Liver (tissue), 9 donors: ENCODE data around the gene UROC1. TPM values are rescaled to one million over a fixed set of nuclear protein-coding genes. Genes with fewer than 3 reads are reported as not detected.
A peak's percentile ranks its signal among the peaks of the same experiment; 100 is the strongest.

Experiments
- DNase-seq: peaks from one replicate; pipeline ENCODE4 v3.0.0-alpha.2; 2017; ENCODE audit warnings: low spot score
- H3K27ac ChIP-seq, 2 donors: one replicate each; pipeline ENCODE4 v1.7.0; 2013; ENCODE audit warnings: inconsistent platforms in 2 of 2, low read length in 2 of 2, control low read depth in 1 of 2, low read depth in 1 of 2, mild to moderate bottlenecking in 1 of 2
- H3K27me3 ChIP-seq, 4 donors: one replicate each; pipeline versions ENCODE4 v1.6.1 to v1.7.0; 2013; ENCODE audit warnings: low read length in 3 of 4, inconsistent platforms in 1 of 4, mild to moderate bottlenecking in 1 of 4, moderate library complexity in 1 of 4; ENCODE audit not compliant: control insufficient read depth in 4 of 4, insufficient read depth in 4 of 4
- H3K36me3 ChIP-seq, 4 donors: one replicate each; pipeline versions ENCODE4 v1.6.1 to v1.7.0; 2013; ENCODE audit warnings: low read length in 3 of 4, mild to moderate bottlenecking in 3 of 4, low read depth in 1 of 4, moderate library complexity in 1 of 4; ENCODE audit not compliant: control insufficient read depth in 4 of 4, insufficient read depth in 3 of 4
- H3K4me1 ChIP-seq, 4 donors: one replicate each; pipeline versions ENCODE4 v1.6.1 to v1.7.0; 2013; ENCODE audit warnings: low read length in 3 of 4, mild to moderate bottlenecking in 3 of 4, moderate library complexity in 1 of 4; ENCODE audit not compliant: control insufficient read depth in 4 of 4, insufficient read depth in 4 of 4
- H3K4me3 ChIP-seq, 3 donors: one replicate each; pipeline versions ENCODE4 v1.6.1 to v1.7.0; 2013; ENCODE audit warnings: low read length in 3 of 3, control low read depth in 1 of 3, low read depth in 1 of 3, mild to moderate bottlenecking in 1 of 3
- H3K9ac ChIP-seq, 2 donors: one replicate each; pipeline ENCODE4 v1.7.0; 2013; ENCODE audit warnings: low read length in 2 of 2, mild to moderate bottlenecking in 2 of 2, moderate library complexity in 2 of 2, control low read depth in 1 of 2, low read depth in 1 of 2
- H3K9me3 ChIP-seq, 4 donors: one replicate each; pipeline versions ENCODE4 v1.6.1 to v1.7.0; 2013; ENCODE audit warnings: low read length in 3 of 4; ENCODE audit not compliant: control insufficient read depth in 4 of 4
- ATF3 ChIP-seq: IDR thresholded peaks from 2 replicates; pipeline ENCODE4 v1.6.1; 2016; ENCODE audit warnings: antibody characterized with exemption
- CTCF ChIP-seq: fragments of 150-350 bp; IDR thresholded peaks from 2 replicates; pipeline ENCODE4 v1.5.1; 2017; ENCODE audit warnings: improper control_type of control experiment, low read depth, low read length; ENCODE audit not compliant: missing input control
- FOXA1 ChIP-seq: IDR thresholded peaks from 2 replicates; pipeline ENCODE4 v1.6.1; 2016; ENCODE audit warnings: antibody characterized with exemption
- FOXA2 ChIP-seq: IDR thresholded peaks from 2 replicates; pipeline ENCODE4 v1.6.1; 2016; ENCODE audit warnings: antibody characterized with exemption
- GABPA ChIP-seq, 2 donors: IDR thresholded peaks in 1 of 2; conservative IDR thresholded peaks in 1 of 2; 2 replicates each; pipeline ENCODE4 v1.6.1; 2016; ENCODE audit warnings: antibody characterized with exemption in 2 of 2, mild to moderate bottlenecking in 1 of 2, moderate library complexity in 1 of 2
- HNF4A ChIP-seq, 2 donors: conservative IDR thresholded peaks; 2 replicates each; pipeline ENCODE4 v1.6.1; 2016; ENCODE audit warnings: antibody characterized with exemption in 2 of 2, mild to moderate bottlenecking in 2 of 2
- HNF4G ChIP-seq: IDR thresholded peaks from 2 replicates; pipeline ENCODE4 v1.6.1; 2016; ENCODE audit warnings: antibody characterized with exemption
- JUND ChIP-seq, 2 donors: IDR thresholded peaks; 2 replicates each; pipeline ENCODE4 v1.6.1; 2016; ENCODE audit warnings: antibody characterized with exemption in 2 of 2
- MAX ChIP-seq: IDR thresholded peaks from 2 replicates; pipeline ENCODE4 v1.6.1; 2016; ENCODE audit warnings: antibody characterized with exemption
- NR2F2 ChIP-seq: IDR thresholded peaks from 2 replicates; pipeline ENCODE4 v1.6.1; 2016; ENCODE audit warnings: antibody characterized with exemption
- RAD21 ChIP-seq, 2 donors: IDR thresholded peaks; 2 replicates each; pipeline ENCODE4 v1.6.1; 2016; ENCODE audit warnings: antibody characterized with exemption in 2 of 2, mild to moderate bottlenecking in 2 of 2
- SP1 ChIP-seq: IDR thresholded peaks from 2 replicates; pipeline ENCODE4 v1.6.1; 2018; ENCODE audit warnings: antibody characterized with exemption, mild to moderate bottlenecking
- TAF1 ChIP-seq: conservative IDR thresholded peaks from 2 replicates; pipeline ENCODE4 v1.6.1; 2016; ENCODE audit warnings: antibody characterized with exemption, mild to moderate bottlenecking
- YY1 ChIP-seq: IDR thresholded peaks from 2 replicates; pipeline ENCODE4 v1.6.1; 2016; ENCODE audit warnings: antibody characterized with exemption, mild to moderate bottlenecking
- ZBTB33 ChIP-seq: IDR thresholded peaks from 2 replicates; pipeline ENCODE4 v1.6.1; 2016; ENCODE audit warnings: antibody characterized with exemption
- WGBS: extraction: QIAGEN DNeasy Blood & Tissue Kit; methylation state at CpG from one replicate; pipeline ENCODE4 v1.1.7; 2013; 5-methylcytosine and 5-hydroxymethylcytosine counted together
- polyA plus RNA-seq, 2 donors: library from polyadenylated mRNA; stranded (reverse) in 1 of 2; unstranded in 1 of 2; fragments of 200-250 nt in 1 of 2; fragments of >200 nt in 1 of 2; fragmentation: Nextera tagmentation in 1 of 2; extraction: Ambion mirVana in 1 of 2; gene quantifications; one replicate each; pipeline versions ENCODE4 v1.2.1 to v1.2.3, GENCODE V29; 2013 to 2015
- total RNA-seq, 2 donors: library from RNA; depleted of rRNA; stranded (reverse); fragments of >200 nt; gene quantifications; one replicate each; pipeline ENCODE4 v1.2.3, GENCODE V29; 2014
- donor health status: healthy.
- donor health status: healthy.
- donor health status: healthy.
- donor health status: healthy.
- donor health status: healthy.

The UROC1 gene
- total and polyA plus RNA-seq, 4 donors = 5.9 to 28.4 (median 18.2) TPM

GRCh38 chr3:126491221-126492013 lies 26.2 kb downstream of the UROC1 start:
- Histone ChIP-seq H3K27ac (peak overlapping the region in 1 of 2 donors; percentile 52), H3K4me3 (no peak overlapping the region), H3K9me3 (no peaks in the 10 kb centered on the region), H3K9ac (no peak overlapping the region), H3K36me3 (peaks cover 0 to 41% (median 30%) of the 10 kb centered on the region in 4 donors), H3K4me1 (peaks cover 0 to 18% (median 10%) of the 10 kb centered on the region in 4 donors), H3K27me3 (no peaks in the 10 kb centered on the region)
- DNase-seq = no peak
- TF ChIP-seq HNF4A (conservative IDR thresholded peaks at IDR 0.05) (no peak), GABPA (IDR thresholded peaks at IDR 0.05 in 1 of 2, conservative IDR thresholded peaks at IDR 0.05 in 1 of 2) (no peak), ATF3 (no peak), MAX (no peak), YY1 (no peak), FOXA2 (no peak), SP1 (no peak), JUND (IDR thresholded peaks at IDR 0.05) (no peak), ZBTB33 (no peak), CTCF (no peak)
- WGBS = 70% methylated on average over 21 of the region's 21 CpGs

- WGBS = 85% methylated on average over 6 of the region's 6 CpGs
- Histone ChIP-seq H3K27me3 (no peaks in the 10 kb centered on the region), H3K9me3 (no peaks in the 10 kb centered on the region), H3K27ac (no peak overlapping the region), H3K4me3 (no peak overlapping the region), H3K9ac (no peak overlapping the region), H3K4me1 (peaks cover 0 to 21% (median 13%) of the 10 kb centered on the region in 4 donors), H3K36me3 (peaks cover 0 to 35% (median 26%) of the 10 kb centered on the region in 4 donors)
- TF ChIP-seq RAD21 (IDR thresholded peaks at IDR 0.05) (no peak), SP1 (no peak), ZBTB33 (no peak), NR2F2 (no peak), TAF1 (no peak), ATF3 (no peak), HNF4A (conservative IDR thresholded peaks at IDR 0.05) (no peak), YY1 (no peak), FOXA1 (no peak), CTCF (no peak), GABPA (IDR thresholded peaks at IDR 0.05 in 1 of 2, conservative IDR thresholded peaks at IDR 0.05 in 1 of 2) (no peak), HNF4G (no peak)
- no peak for DNase-seq
Observed at GRCh38 chr3:126490619-126491018, 27.0 kb downstream of the UROC1 start.
